Amniotic epithelial cell (primary cell): ENCODE measurements around the gene KRTAP10-3.
"Not testable (repeated sequence)": the region's sequence is repeated elsewhere in the genome, so short reads cannot be mapped to it uniquely, and the experiment has no call there.

Source experiments
- DNase-seq: peaks from one replicate; pipeline ENCODE4 v3.0.0-alpha.2; 2010; ENCODE audit warnings: low read depth

The KRTAP10-3 gene

GRCh38 chr21:44571296-44571695 is 12.7 kb upstream of the KRTAP10-3 start:
- no peak for DNase-seq

GRCh38 chr21:44569861-44570517 is 11.4 kb upstream of the KRTAP10-3 start:
- no peak for DNase-seq

- DNase-seq, result no peak
These were observed 10.3 kb upstream of the KRTAP10-3 start for GRCh38 chr21:44568667-44569556.

- no peak for DNase-seq
These were observed 9.7 kb upstream of the KRTAP10-3 start for GRCh38 chr21:44568261-44568660.

- no peak for DNase-seq
These were observed 9.0 kb upstream of the KRTAP10-3 start for GRCh38 chr21:44567481-44568171.

- DNase-seq, result no peak
These were observed 7.8 kb upstream of the KRTAP10-3 start for GRCh38 chr21:44566403-44566802.

- no peak for DNase-seq
These were observed 6.4 kb upstream of the KRTAP10-3 start for GRCh38 chr21:44564886-44565598.

GRCh38 chr21:44564099-44564498 is 5.5 kb upstream of the KRTAP10-3 start:
- no peak for DNase-seq

- not testable (repeated sequence) for DNase-seq
These were observed 293 bp downstream of the KRTAP10-3 start for GRCh38 chr21:44558329-44558675.

- DNase-seq, result no peak
These were observed 885 bp downstream of the KRTAP10-3 start for GRCh38 chr21:44557491-44558328.

- no peak for DNase-seq
These were observed 1.7 kb downstream of the KRTAP10-3 start for GRCh38 chr21:44556879-44557278.

GRCh38 chr21:44555200-44555875 is 3.3 kb downstream of the KRTAP10-3 start:
- no peak for DNase-seq

GRCh38 chr21:44552681-44553080 is 5.9 kb downstream of the KRTAP10-3 start:
- DNase-seq, result no peak

- DNase-seq, result no peak
These were observed 6.5 kb downstream of the KRTAP10-3 start for GRCh38 chr21:44552136-44552535.

- no peak for DNase-seq
These were observed 7.1 kb downstream of the KRTAP10-3 start, which contains the start of gene KRTAP10-2 for GRCh38 chr21:44551340-44551961. KRTAP10-2 (minus strand) TSS chr21:44551505; CDS start chr21:44551458, 47 bp downstream.

- DNase-seq, result no peak
These were observed 7.8 kb downstream of the KRTAP10-3 start for GRCh38 chr21:44550807-44551206.

GRCh38 chr21:44550285-44550684 is 8.3 kb downstream of the KRTAP10-3 start:
- DNase-seq, result not testable (repeated sequence)

- no peak for DNase-seq
These were observed 8.9 kb downstream of the KRTAP10-3 start for GRCh38 chr21:44549525-44550211.

GRCh38 chr21:44548922-44549321 is 9.7 kb downstream of the KRTAP10-3 start:
- DNase-seq, result no peak
